HepG2 (cell line): ENCODE data around the gene SH3PXD2A. TPM values are rescaled to one million over a fixed set of nuclear protein-coding genes. Genes with fewer than 3 reads are reported as not detected.

Experiments used
- ATAC-seq: fragments of 200-7000 bp; cut with Tn5 transposase; 3 replicates; pipeline ENCODE4 v1.9.1; 2020; ENCODE audit warnings: mild to moderate bottlenecking, moderate library complexity
- BruUV-seq: library from RNA; stranded (reverse); fragments of 400-500 nt; replicated peaks from 2 replicates; lab custom pipeline; 2021; lab: Mats Ljungman, UMichigan
- CTCF ChIA-PET: fragments of 300-600 bp; formaldehyde crosslinking; extraction: SDS; loops from one replicate; lab custom pipeline; 2021; ENCODE audit warnings: low total read pairs, inconsistent platforms, low intra/inter-chr PET ratio; lab: Yijun Ruan, JAX
- POLR2A ChIA-PET: fragments of 350-600 bp; sonication (Branson Sonifier 250); formaldehyde crosslinking; loops from one replicate; lab custom pipeline; 2020; ENCODE audit warnings: antibody characterized with exemption, inconsistent platforms; lab: Yijun Ruan, JAX
- DNase-seq: peaks from one replicate; pipeline ENCODE4 v3.0.0-alpha.2; 2015; ENCODE audit warnings: low spot score
- FAIRE-seq: peaks from 3 replicates; lab custom pipeline; 2011; peaks lifted over from hg19 to GRCh38; lab: Jason Lieb, UNC
- H2AFZ ChIP-seq: one replicate; pipeline ENCODE4 v1.6.1; 2011; ENCODE audit warnings: low read length, inconsistent platforms
- H3K27ac ChIP-seq: fragments of 300-600 bp; 3 replicates; pipeline ENCODE4 v1.8.0; 2011; ENCODE audit warnings: mixed run types, mild to moderate bottlenecking, mixed read lengths, low read length, inconsistent platforms; ENCODE audit not compliant: insufficient read depth; ENCODE audit errors: extremely low read length
- H3K27me3 ChIP-seq, 2 experiments: fragments of 200-600 bp in 1 of 2; 2 replicates in 1 of 2; 3 replicates in 1 of 2; pipeline versions ENCODE4 v1.6.0 to v1.8.0; 2011; ENCODE audit warnings: low read length in 2 of 2, mild to moderate bottlenecking in 2 of 2, moderate library complexity in 2 of 2, inconsistent platforms in 1 of 2; ENCODE audit not compliant: insufficient read depth in 2 of 2, control insufficient read depth in 1 of 2
- H3K36me3 ChIP-seq, 2 experiments: fragments of 200-600 bp in 1 of 2; replicated peaks in 1 of 2; 2 replicates in 1 of 2; 3 replicates in 1 of 2; pipeline versions ENCODE4 v1.5.1 to v1.8.0; 2011; ENCODE audit warnings: low read length in 2 of 2, inconsistent platforms in 1 of 2; ENCODE audit not compliant: insufficient read depth in 2 of 2, control insufficient read depth in 1 of 2
- H3K4me1 ChIP-seq: 2 replicates; pipeline ENCODE4 v1.5.1; 2012; ENCODE audit warnings: low read length, inconsistent platforms; ENCODE audit not compliant: insufficient read depth
- H3K4me2 ChIP-seq: 2 replicates; pipeline ENCODE4 v1.6.0; 2011; ENCODE audit warnings: low read depth, low read length, inconsistent platforms
- H3K4me3 ChIP-seq, 3 experiments: fragments of 200-600 bp in 1 of 3; sonication (generic), shearing (Covaris generic) in 1 of 3; replicated peaks in 1 of 3; 2 replicates each; pipeline ENCODE4 v1.5.1; 2011 to 2016; ENCODE audit warnings: low read length in 3 of 3, inconsistent platforms in 2 of 3, low read depth in 2 of 3, mild to moderate bottlenecking in 2 of 3, control low read depth in 1 of 3, mixed read lengths in 1 of 3; ENCODE audit not compliant: insufficient read depth in 1 of 3
- H3K79me2 ChIP-seq: one replicate; pipeline ENCODE4 v1.6.1; 2011; ENCODE audit warnings: low read length, inconsistent platforms; ENCODE audit not compliant: insufficient read depth
- H3K9ac ChIP-seq: 2 replicates; pipeline ENCODE4 v1.6.0; 2011; ENCODE audit warnings: mild to moderate bottlenecking, low read depth, low read length, inconsistent platforms; ENCODE audit not compliant: insufficient read depth
- H3K9me3 ChIP-seq: 2 replicates; pipeline ENCODE4 v1.5.1; 2012; ENCODE audit warnings: mild to moderate bottlenecking, low read length
- H4K20me1 ChIP-seq: 2 replicates; pipeline ENCODE4 v1.6.0; 2011; ENCODE audit warnings: inconsistent platforms, mild to moderate bottlenecking, low read length, moderate library complexity; ENCODE audit not compliant: insufficient read depth
- ATF7-NPFF ChIP-seq: sonication (generic); formaldehyde crosslinking; IDR thresholded peaks from 2 replicates; pipeline ENCODE4 v1.8.1; 2023; ENCODE audit warnings: mild to moderate bottlenecking, low read depth, missing genetic modification reagents, moderate library complexity
- CC2D1A ChIP-seq: sonication (generic); formaldehyde crosslinking; IDR thresholded peaks from 2 replicates; pipeline ENCODE4 v1.8.1; 2023; ENCODE audit warnings: mild to moderate bottlenecking, missing genetic modification reagents
- FOXK1 ChIP-seq: sonication (generic); formaldehyde crosslinking; IDR thresholded peaks from 2 replicates; pipeline ENCODE4 v1.4.0; 2020; ENCODE audit warnings: low read depth, missing genetic modification reagents, borderline replicate concordance
- IKZF4 ChIP-seq: sonication (generic); formaldehyde crosslinking; IDR thresholded peaks from 2 replicates; pipeline ENCODE4 v1.5.1; 2020; ENCODE audit warnings: borderline replicate concordance, mild to moderate bottlenecking, low read depth, missing genetic modification reagents; ENCODE audit errors: not compliant biosample characterization
- JUN ChIP-seq: sonication (generic); formaldehyde crosslinking; IDR thresholded peaks from 2 replicates; pipeline ENCODE4 v1.4.0; 2020; ENCODE audit warnings: mild to moderate bottlenecking, missing genetic modification reagents
- LCORL ChIP-seq, 2 experiments: fragments of 450-650 bp in 1 of 2; sonication (generic) in 1 of 2; formaldehyde crosslinking in 1 of 2; IDR thresholded peaks; 2 replicates each; pipeline versions ENCODE4 v1.5.0 to v1.6.1; 2017 to 2020; ENCODE audit warnings: antibody characterized with exemption in 1 of 2, missing genetic modification reagents in 1 of 2
- NONO ChIP-seq, 2 experiments: fragments of 450-650 bp in 1 of 2; sonication (generic) in 1 of 2; formaldehyde crosslinking in 1 of 2; IDR thresholded peaks in 1 of 2; conservative IDR thresholded peaks in 1 of 2; 2 replicates each; pipeline versions ENCODE4 v1.6.1 to v1.8.0; 2017 to 2022; ENCODE audit warnings: mild to moderate bottlenecking in 1 of 2, missing genetic modification reagents in 1 of 2, moderate library complexity in 1 of 2
- NR1H2 ChIP-seq: sonication (generic); formaldehyde crosslinking; IDR thresholded peaks from 2 replicates; pipeline ENCODE4 v1.8.1; 2022; ENCODE audit warnings: low read depth, missing genetic modification reagents, borderline replicate concordance
- TAF15 ChIP-seq: fragments of 200-400 bp; formaldehyde crosslinking; IDR thresholded peaks from one replicate; pipeline ENCODE4 v1.6.1; 2018; ENCODE audit warnings: mild to moderate bottlenecking, low read depth, low read length; ENCODE audit not compliant: poor library complexity, severe bottlenecking
- TRIM22 ChIP-seq: fragments of 450-650 bp; IDR thresholded peaks from 2 replicates; pipeline ENCODE4 v1.6.1; 2017
- ZNF678 ChIP-seq: sonication (generic); formaldehyde crosslinking; IDR thresholded peaks from 2 replicates; pipeline ENCODE4 v1.4.0; 2020; ENCODE audit warnings: mild to moderate bottlenecking, missing genetic modification reagents
- ZNF792 ChIP-seq: IDR thresholded peaks from 2 replicates; pipeline ENCODE4 v1.6.1; 2016
- ZZZ3 ChIP-seq: sonication (generic); formaldehyde crosslinking; IDR thresholded peaks from 2 replicates; pipeline ENCODE4 v1.4.0; 2020; ENCODE audit warnings: missing genetic modification reagents, mild to moderate bottlenecking, borderline replicate concordance
- WGBS: methylation state at CpG from one replicate; pipeline ENCODE4 v1.1.6; 2017; ENCODE audit warnings: low lambda C conversion rate; 5-methylcytosine and 5-hydroxymethylcytosine counted together
- in situ Hi-C: cut with HindIII; loops from 2 replicates; pipeline ENCODE4 v1.10.0; 2017; ENCODE audit warnings: low pct_unique_long_range_greater_than_20kb; ENCODE audit not compliant: extremely low pct_ligation_motif_present
- intact Hi-C: fragments of 100-400 bp; cut with micrococcal nuclease; formaldehyde crosslinking; loops from one replicate; pipeline ENCODE4 v1.10.0; 2022; ENCODE audit not compliant: unreplicated experiment
- polyA plus RNA-seq, 8 experiments: library from polyadenylated mRNA; depleted of rRNA in 3 of 8; stranded (reverse) in 7 of 8; unstranded in 1 of 8; fragments of >200 nt; fragmentation: Illumina TruSeq in 4 of 8; extraction: Trizol in 4 of 8; gene quantifications; 2 replicates each; pipeline versions ENCODE4 v1.2.1 to v1.2.3, GENCODE V29; 2011 to 2016; ENCODE audit warnings: low read depth in 4 of 8, missing spikeins in 1 of 8, mixed read lengths in 1 of 8; ENCODE audit not compliant: insufficient read depth in 1 of 8
- total RNA-seq, 5 experiments: library from RNA; depleted of rRNA; stranded (reverse); fragments of >200 nt; fragmentation: Illumina TruSeq; extraction: Trizol; gene quantifications; 2 replicates each; pipeline ENCODE4 v1.2.3, GENCODE V29; 2016; ENCODE audit warnings: low read depth in 1 of 5
- TF ChIP-seq, protein P1 (sequence below): sonication (generic); formaldehyde crosslinking; IDR thresholded peaks from 2 replicates; pipeline ENCODE4 v1.4.0; 2020; ENCODE audit warnings: missing genetic modification reagents; ENCODE audit errors: not compliant biosample characterization
- TF ChIP-seq, protein P2 (sequence below): sonication (generic); formaldehyde crosslinking; IDR thresholded peaks from 2 replicates; pipeline ENCODE4 v1.4.0; 2020; ENCODE audit warnings: missing genetic modification reagents, borderline replicate concordance

SH3PXD2A gene
- total and polyA plus RNA-seq, 2 of the 13 experiments (the other 11 are each of a cell fraction or from before 2014, with no cell fraction given), result 11.1 to 11.3 TPM

- POLR2A ChIA-PET, result interaction anchor here (0.7 to 6.8 kb wide), 16 partner anchors 10 to 193 kb away, joined by 3 to 107 read pairs (median 6); no protein-coding TSS in a partner anchor
- intact Hi-C loops, result loop anchor here (1.0 to 5.0 kb wide), 3 partner anchors 36 to 72 kb away; no protein-coding TSS in a partner anchor
- TF ChIP-seq NR1H2 (CRISPR knock-in tag), result no peak
- peak; percentile 48 for TF ChIP-seq JUN (CRISPR knock-in tag)
- no peak for TF ChIP-seq ZNF792 (CRISPR knock-in tag)
- no peak for TF ChIP-seq CC2D1A
- no peak for TF ChIP-seq FOXK1 (CRISPR knock-in tag)
- peak; percentile 83; the same call in 1 of the 2 replicates for TF ChIP-seq ZNF678 (CRISPR knock-in tag)
- TF ChIP-seq, protein P1, sequence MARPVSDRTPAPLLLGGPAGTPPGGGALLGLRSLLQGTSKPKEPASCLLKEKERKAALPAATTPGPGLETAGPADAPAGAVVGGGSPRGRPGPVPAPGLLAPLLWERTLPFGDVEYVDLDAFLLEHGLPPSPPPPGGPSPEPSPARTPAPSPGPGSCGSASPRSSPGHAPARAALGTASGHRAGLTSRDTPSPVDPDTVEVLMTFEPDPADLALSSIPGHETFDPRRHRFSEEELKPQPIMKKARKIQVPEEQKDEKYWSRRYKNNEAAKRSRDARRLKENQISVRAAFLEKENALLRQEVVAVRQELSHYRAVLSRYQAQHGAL (CRISPR knock-in tag), result no peak
- TF ChIP-seq TRIM22, result no peak
- no peak for TF ChIP-seq ZZZ3 (CRISPR knock-in tag)
- TF ChIP-seq LCORL (IDR thresholded peaks at IDR 0.05), result no peak
- TF ChIP-seq LCORL (CRISPR knock-in tag; IDR thresholded peaks at IDR 0.05), result peak; percentile 22; the same call in 1 of the 2 replicates
- TF ChIP-seq, protein P2, sequence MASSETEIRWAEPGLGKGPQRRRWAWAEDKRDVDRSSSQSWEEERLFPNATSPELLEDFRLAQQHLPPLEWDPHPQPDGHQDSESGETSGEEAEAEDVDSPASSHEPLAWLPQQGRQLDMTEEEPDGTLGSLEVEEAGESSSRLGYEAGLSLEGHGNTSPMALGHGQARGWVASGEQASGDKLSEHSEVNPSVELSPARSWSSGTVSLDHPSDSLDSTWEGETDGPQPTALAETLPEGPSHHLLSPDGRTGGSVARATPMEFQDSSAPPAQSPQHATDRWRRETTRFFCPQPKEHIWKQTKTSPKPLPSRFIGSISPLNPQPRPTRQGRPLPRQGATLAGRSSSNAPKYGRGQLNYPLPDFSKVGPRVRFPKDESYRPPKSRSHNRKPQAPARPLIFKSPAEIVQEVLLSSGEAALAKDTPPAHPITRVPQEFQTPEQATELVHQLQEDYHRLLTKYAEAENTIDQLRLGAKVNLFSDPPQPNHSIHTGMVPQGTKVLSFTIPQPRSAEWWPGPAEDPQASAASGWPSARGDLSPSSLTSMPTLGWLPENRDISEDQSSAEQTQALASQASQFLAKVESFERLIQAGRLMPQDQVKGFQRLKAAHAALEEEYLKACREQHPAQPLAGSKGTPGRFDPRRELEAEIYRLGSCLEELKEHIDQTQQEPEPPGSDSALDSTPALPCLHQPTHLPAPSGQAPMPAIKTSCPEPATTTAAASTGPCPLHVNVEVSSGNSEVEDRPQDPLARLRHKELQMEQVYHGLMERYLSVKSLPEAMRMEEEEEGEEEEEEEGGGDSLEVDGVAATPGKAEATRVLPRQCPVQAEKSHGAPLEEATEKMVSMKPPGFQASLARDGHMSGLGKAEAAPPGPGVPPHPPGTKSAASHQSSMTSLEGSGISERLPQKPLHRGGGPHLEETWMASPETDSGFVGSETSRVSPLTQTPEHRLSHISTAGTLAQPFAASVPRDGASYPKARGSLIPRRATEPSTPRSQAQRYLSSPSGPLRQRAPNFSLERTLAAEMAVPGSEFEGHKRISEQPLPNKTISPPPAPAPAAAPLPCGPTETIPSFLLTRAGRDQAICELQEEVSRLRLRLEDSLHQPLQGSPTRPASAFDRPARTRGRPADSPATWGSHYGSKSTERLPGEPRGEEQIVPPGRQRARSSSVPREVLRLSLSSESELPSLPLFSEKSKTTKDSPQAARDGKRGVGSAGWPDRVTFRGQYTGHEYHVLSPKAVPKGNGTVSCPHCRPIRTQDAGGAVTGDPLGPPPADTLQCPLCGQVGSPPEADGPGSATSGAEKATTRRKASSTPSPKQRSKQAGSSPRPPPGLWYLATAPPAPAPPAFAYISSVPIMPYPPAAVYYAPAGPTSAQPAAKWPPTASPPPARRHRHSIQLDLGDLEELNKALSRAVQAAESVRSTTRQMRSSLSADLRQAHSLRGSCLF (CRISPR knock-in tag), result no peak
- TF ChIP-seq ATF7-NPFF, result no peak
- no peak for TF ChIP-seq NONO (IDR thresholded peaks at IDR 0.05)
- peak; percentile 38; the same call in 1 of the 2 replicates for TF ChIP-seq NONO (CRISPR knock-in tag; conservative IDR thresholded peaks at IDR 0.05)
- no peak for TF ChIP-seq IKZF4
- no peak for TF ChIP-seq TAF15
These were observed 1.7 kb downstream of the SH3PXD2A start for GRCh38 chr10:103853428-103854264.

More at GRCh38 chr10:103853428-103854264, 1.7 kb downstream of the SH3PXD2A start:
- peaks cover 32% of the 10 kb centered on the region for H4K20me1 ChIP-seq
- WGBS, result 2% methylated on average over 8 of the region's 9 CpGs
- H3K4me3 ChIP-seq, result peak overlapping the region; percentile 87 to 93 (median 92)
- H3K27me3 ChIP-seq, result no peaks in the 10 kb centered on the region; a peak in 1 of 5 replicates
- FAIRE-seq, result peak; percentile 91
- peak overlapping the region; percentile 94 for H3K4me2 ChIP-seq
- DNase-seq, result peak; percentile 90
- H3K9me3 ChIP-seq, result no peaks in the 10 kb centered on the region
- peak overlapping the region; percentile 68 for H3K27ac ChIP-seq
- peaks cover 10 to 36% of the 10 kb centered on the region in 2 experiments for H3K36me3 ChIP-seq
- CTCF ChIA-PET, result no interaction called here
- peak; percentile 73 for ATAC-seq
- BruUV-seq, result no TSS peak
- H3K9ac ChIP-seq, result peak overlapping the region; percentile 74
- in situ Hi-C loops, result no loop called here
- no peak overlapping the region for H2AFZ ChIP-seq
- peaks cover 63% of the 10 kb centered on the region for H3K79me2 ChIP-seq
- peaks cover 72% of the 10 kb centered on the region for H3K4me1 ChIP-seq
